NCI-H2081 (cell line): ENCODE data around the gene ZC3H13.

Source experiments
- DNase-seq, 2 experiments: peaks; one replicate each; lab custom pipeline; 2025; lab: John Stamatoyannopoulos, UW

ZC3H13 gene, protein sequence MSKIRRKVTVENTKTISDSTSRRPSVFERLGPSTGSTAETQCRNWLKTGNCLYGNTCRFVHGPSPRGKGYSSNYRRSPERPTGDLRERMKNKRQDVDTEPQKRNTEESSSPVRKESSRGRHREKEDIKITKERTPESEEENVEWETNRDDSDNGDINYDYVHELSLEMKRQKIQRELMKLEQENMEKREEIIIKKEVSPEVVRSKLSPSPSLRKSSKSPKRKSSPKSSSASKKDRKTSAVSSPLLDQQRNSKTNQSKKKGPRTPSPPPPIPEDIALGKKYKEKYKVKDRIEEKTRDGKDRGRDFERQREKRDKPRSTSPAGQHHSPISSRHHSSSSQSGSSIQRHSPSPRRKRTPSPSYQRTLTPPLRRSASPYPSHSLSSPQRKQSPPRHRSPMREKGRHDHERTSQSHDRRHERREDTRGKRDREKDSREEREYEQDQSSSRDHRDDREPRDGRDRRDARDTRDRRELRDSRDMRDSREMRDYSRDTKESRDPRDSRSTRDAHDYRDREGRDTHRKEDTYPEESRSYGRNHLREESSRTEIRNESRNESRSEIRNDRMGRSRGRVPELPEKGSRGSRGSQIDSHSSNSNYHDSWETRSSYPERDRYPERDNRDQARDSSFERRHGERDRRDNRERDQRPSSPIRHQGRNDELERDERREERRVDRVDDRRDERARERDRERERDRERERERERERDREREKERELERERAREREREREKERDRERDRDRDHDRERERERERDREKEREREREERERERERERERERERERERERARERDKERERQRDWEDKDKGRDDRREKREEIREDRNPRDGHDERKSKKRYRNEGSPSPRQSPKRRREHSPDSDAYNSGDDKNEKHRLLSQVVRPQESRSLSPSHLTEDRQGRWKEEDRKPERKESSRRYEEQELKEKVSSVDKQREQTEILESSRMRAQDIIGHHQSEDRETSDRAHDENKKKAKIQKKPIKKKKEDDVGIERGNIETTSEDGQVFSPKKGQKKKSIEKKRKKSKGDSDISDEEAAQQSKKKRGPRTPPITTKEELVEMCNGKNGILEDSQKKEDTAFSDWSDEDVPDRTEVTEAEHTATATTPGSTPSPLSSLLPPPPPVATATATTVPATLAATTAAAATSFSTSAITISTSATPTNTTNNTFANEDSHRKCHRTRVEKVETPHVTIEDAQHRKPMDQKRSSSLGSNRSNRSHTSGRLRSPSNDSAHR (N-terminal part only)

DNA sequence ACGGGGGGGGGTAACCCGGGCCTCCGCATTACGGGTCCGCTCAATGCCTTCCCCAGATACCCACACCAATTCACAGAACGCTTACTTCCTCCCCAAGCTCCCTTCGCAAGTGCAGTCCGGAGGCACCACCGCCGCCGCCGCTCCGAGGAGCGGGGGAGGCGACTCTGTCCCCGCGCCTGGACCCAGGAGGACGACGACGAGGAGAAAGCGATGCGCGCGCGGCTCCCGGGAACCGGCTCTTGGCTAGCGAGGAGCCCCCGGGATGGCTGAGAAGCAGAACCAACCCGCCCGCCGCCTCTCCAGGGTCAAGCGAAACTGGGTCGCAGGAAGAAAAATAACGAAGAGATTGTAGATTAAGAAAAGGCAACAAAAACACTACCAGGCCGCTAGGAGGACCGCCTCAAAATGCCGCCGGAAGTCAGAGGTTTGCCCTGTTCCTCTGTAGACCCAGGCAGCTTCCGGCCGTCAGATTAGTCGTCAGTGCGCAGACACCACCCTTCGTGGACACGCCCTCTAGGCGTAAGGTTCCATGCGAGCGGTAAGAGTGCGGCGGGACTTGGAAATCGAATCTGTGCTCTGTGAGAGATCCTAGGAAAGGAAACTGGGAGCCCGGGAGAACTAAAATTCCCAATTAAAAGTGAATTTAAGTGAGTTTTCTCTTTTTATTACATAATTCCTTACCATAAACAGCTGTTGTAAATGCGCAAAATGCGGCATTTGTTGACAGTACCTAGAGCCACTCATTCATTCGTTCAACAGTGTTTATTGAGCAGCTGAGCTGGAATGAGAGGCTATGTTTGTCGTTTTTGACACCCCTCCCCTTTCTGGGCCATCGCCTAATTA lies at the start of gene ZC3H13:
TSS of gene ZC3H13 (minus strand) at position 428 of the 843 bp plus-strand sequence. CDS start 7,239 bp downstream, outside the sequence.
- peak; percentile 90 to 95 for DNase-seq

DNA sequence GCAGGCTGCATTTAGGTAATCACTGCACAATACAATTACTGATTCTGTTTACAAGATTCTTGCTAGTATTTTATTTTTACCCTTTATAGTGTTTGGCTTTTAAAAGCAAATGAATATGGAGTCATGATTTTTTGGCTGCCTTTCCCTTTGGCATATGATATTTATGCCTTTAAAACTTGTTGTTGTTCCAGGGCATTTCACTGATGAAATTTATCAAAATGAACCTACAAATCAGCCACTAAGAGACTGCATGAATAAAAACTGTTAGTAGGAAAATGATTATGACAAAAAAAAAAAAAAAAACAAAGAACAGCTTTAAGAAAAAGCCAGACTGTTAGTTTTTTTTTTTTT lies 49.7 kb upstream of the ZC3H13 start:
- DNase-seq: no peak

DNA sequence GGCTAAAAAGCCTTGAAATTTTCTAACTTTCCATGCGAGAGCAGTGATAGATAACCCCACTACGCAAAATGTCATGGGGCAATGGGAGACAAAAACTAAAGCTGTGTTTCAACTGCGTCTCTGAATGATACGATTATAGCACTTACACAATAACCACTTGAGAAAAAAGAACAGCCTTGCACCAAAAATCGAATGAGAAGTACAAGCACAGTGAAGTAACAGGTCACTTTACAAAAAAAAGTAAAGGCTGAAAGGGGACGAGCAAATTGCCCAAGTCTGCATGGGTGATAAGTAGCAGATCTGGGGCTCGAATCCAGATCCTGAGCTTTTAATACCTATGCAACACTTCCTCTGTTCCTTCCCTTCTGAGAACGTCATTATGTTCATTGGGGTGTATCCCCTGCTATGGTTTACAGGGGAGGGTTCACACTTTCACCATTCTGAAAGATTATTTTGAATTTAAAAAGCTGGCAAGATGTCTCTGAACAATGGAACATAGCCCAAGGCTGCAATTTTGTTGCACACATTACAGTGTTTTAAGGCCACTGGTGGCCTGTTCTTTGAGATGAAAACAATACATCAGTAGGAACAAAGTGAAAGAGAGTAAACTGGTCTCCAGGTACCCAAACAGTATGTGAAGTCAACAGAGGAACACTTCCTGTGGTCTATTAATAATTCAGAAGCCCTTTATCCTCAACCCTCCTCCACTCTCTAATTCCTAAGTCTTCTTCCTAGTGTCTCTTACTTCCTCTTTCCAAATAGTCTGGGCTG lies 49.1 kb upstream of the ZC3H13 start:
- DNase-seq: peak; percentile 65 to 70

DNA sequence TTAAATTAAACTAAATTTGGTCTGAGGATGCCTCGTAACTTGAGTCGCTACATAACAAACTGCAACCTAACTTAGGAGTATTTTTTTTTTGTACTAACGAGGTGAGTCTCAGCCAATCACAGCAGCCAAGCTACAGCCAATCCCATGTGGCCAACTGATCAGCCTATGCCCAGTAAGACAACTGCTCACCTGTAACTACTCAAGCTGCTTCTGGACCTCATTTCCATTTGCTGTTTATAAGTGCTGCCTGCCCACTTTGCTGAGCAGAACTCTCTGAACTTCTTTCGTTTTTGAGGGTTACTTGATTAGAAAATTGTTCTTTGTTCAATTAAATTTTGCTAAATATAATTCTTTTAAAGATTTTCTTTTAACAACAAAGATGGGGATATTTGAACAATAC lies 48.5 kb upstream of the ZC3H13 start:
- DNase-seq: no peak

GRCh38 chr13:46100191-46100815 lies 47.8 kb upstream of the ZC3H13 start:
- no peak for DNase-seq

- no peak for DNase-seq
Observed at GRCh38 chr13:46097663-46098062, 45.1 kb upstream of the ZC3H13 start.

DNA sequence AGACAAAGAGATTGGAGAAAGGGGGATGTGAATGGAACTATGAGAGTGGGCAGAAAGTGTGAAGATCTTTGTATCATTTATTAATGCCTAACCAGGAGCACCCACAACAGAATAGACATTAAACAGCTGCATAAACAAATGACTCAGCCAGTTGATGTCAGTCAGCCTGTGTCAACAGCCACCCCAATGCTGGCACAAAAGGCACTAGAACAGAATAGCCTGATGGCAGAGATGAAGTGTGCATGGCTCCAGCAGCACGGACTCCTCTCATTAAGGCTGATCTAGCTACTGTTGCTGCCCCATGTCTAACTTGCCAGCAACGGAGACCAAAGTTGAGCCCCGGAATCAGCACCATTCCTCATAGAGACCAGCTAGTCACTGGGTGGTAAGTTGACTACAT lies 44.5 kb upstream of the ZC3H13 start:
- DNase-seq: peak in 1 of 2 experiments; percentile 52

GRCh38 chr13:46094478-46094877 lies 41.9 kb upstream of the ZC3H13 start:
- DNase-seq: no peak

- no peak for DNase-seq
Observed at GRCh38 chr13:46088821-46089562, 36.4 kb upstream of the ZC3H13 start.

- DNase-seq: no peak
Observed at GRCh38 chr13:46087481-46087880, 34.9 kb upstream of the ZC3H13 start.

DNA sequence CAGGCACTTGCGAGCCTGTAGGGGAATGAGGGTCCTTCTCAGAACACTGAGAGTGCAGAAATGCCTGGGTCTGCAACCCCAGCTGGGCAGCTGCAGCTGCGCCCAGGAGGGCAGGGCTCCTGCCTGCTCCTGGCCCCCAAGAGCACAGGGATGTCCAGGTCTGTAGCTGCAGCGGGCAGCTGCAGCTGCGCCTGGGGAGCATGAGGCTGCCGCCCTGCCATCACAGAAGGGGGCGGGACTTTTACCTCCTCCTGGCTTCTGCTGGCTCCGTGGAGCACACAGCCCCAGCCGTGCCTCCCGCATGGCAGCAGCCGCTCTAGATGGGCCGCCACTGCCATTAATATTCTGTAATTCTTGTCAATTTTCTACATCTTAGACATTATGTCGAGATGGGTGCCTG lies 34.4 kb upstream of the ZC3H13 start:
- no peak for DNase-seq

GRCh38 chr13:46086421-46086922 lies 33.9 kb upstream of the ZC3H13 start:
- no peak for DNase-seq

DNA sequence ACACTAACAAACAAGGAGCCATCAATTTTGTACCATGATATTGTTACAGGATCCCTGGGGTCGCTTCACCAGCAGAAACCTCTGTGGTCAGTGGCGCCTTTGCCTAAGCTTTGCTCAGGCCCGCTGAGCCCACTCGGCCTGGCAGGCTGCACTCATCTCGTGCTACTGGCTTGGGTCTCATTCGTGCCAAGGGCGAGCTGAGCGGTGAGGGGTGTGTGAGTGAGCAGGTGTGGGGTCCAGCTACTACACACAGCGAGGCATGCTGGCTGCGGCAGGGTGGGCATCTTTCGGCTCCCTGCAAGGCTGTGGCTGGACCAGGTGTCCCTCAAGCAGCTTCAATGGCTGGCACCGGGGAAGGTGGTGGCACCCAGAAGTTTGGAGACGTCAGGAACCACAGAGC lies 33.2 kb upstream of the ZC3H13 start:
- DNase-seq: no peak

- DNase-seq: no peak
Observed at GRCh38 chr13:46082324-46082723, 29.8 kb upstream of the ZC3H13 start.

- DNase-seq: no peak
Observed at GRCh38 chr13:46079770-46080169, 27.2 kb upstream of the ZC3H13 start.

DNA sequence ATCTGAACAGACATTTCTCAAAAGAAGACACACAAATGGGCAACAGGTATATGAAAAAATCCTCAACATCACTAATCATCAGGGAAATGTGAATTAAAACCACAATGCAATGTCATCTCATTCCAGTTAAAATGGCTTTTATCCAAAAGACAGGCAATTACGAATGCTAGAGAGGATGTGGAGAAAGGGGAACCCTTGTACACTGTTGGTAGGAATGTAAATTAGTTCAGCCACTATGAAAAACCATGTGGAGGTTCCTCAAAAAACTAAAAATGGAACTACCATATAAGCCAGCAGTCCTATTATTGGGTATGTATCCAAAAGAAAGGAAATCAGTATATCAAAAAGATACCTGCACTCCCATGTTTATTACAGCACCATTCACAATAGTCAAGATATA lies 24.7 kb upstream of the ZC3H13 start:
- no peak for DNase-seq

DNA sequence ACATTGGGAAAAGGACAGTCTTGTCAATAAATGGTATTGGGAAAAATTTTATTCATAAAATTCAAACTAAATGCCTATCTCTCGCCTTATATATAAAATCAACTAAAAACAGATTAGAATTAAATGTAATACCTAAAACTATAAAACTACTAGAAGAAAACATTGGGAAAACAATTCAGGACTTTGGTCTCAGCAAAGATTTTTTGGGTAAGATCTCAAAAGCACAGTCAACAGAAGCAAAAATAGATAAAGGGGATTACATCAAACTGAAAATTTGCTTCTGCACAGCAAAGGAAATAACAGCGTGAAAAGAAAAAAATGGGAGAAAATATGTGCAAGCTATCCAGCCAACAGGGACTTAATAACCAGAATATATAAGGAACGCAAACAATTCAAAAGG lies 24.3 kb upstream of the ZC3H13 start:
- DNase-seq: no peak

GRCh38 chr13:46075811-46076210 lies 23.3 kb upstream of the ZC3H13 start:
- DNase-seq: no peak

- no peak for DNase-seq
Observed at GRCh38 chr13:46071590-46072249, 19.2 kb upstream of the ZC3H13 start.
